HG02970 (cell line): ENCODE results near the gene DLG1.
"Not testable (repeated sequence)": the region's sequence is repeated elsewhere in the genome, so short reads cannot be mapped to it uniquely, and the experiment has no call there.

Source experiments
- ATAC-seq: cut with Tn5 transposase; IDR thresholded peaks from one replicate; pipeline ENCODE4 v1.9.1; 2021; ENCODE audit warnings: mild to moderate bottlenecking, moderate library complexity, moderate number of reproducible peaks; ENCODE audit not compliant: unreplicated experiment, low FRiP score

Gene DLG1

GRCh38 chr3:197040658-197041057, 257.8 kb downstream of the DLG1 start:
- ATAC-seq = no peak

- no peak for ATAC-seq
These were observed 259.5 kb downstream of the DLG1 start for GRCh38 chr3:197038679-197039462.

- ATAC-seq = no peak
These were observed 262.8 kb downstream of the DLG1 start for GRCh38 chr3:197035577-197035976.

DNA sequence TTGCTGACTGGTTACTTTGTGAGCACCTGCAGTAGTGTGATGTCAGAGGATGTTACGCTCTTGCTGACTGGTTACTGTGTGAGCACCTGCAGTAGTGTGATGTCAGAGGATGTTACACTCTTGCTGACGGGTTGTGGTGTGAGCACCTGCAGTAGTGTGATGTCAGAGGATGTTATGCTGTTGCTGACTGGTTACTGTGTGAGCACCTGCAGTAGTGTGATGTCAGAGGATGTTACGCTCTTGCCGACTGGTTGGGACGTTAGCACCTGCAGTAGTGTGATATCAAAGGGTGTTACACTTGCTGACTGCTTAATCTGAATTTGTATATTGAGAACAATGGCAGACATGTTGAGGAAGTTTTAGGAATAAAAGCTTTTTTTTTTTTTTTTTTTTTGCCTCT, 263.6 kb downstream of the DLG1 start:
- ATAC-seq = not testable (repeated sequence)

DNA sequence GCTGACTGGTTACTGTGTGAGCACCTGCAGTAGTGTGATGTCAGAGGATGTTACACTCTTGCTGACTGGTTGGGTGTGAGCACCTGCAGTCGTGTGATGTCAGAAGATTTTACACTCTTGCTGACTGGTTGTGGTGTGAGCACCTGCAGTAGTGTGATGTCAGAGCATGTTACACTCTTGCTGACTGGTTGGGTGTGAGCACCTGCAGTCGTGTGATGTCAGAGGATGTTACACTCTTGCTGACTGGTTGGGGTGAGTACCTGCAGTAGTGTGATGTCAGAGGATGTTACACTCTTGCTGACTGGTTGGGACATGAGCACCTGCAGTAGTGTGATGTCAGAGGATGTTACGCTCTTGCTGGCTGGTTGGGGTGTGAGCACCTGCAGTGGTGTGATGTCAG, 264.6 kb downstream of the DLG1 start:
- not testable (repeated sequence) for ATAC-seq

DNA sequence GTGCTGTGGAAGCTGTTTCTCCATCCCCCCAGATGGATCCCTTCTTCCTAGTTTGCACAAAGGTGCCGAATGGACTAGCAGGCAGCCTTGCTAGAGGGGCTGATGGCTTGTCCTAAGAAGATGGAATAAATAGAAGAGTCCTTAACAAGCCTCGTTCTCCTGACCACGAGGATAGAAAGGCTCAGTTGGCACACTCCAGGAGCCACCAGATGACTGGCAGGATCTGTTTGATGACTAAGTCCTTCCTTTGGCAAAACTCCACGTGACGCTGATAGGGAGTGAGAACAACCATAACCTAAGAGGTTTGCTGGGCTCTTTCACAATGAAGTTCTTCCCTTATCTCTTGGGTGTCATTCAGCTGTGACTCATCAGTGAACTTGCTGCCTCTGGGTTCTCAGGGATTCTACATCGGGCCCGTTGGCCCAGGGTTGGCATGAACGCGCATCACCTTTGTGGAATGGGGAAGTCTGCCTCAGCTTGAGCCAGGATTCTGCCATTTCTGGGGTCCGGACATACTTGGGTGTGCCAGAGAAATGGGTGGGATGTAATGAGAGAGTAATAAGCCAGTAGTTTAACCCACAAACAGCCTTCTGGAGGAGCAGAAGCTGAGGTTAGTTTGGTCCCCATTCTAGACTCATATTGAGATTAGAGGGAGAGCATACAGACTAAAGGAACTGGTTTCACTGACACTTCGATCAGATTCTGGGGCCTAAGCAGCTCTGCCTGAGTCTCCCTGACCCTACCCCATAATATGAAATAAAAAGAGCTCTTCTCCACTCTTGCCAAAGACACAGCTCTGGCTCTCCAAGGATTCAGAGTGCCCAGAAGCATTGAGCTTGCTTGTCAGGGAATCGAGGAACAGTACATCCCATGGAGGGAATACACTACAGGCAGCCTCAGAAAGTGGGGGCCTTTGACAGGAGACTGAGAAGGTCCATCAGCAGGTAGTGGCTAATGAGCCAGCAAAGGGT, 266.8 kb downstream of the DLG1 start:
- no peak for ATAC-seq

GRCh38 chr3:197030379-197031314, 267.8 kb downstream of the DLG1 start:
- no peak for ATAC-seq

DNA sequence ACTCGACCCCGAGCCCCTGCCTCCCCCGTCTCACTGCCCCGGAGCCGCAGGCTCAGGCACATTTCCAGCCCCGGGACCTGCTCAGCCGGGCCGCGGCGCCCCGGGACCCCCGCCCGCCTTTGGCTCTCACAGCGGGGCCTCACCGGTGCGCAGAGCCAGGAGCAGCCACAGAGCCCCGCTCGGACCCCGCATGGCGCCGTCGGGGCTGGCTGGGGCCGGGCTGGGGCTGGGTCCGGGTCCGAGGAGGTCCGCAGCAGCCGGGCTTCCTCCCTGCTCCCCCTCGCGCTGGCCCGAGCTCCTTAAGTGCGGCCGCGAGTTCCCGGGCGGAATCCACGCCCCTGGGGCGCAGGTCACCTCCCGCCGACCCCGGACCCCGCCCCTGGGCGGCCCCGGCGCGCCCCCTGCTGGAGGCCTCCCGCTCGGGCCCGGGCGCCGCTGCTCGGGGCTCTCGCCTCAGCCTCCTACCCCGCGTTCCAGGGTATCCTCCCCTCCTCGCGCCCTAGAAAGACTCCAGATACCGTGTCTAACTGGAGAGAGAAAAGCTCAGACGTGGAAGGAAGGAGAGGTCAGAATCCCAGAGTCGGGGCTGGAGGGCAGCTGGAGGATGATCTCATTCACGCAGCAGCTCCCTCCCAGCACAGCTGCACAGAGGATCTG, 268.8 kb downstream of the DLG1 start, which contains the start of gene MELTF:
MELTF (minus strand) TSS at position 307 of the 657 bp plus-strand sequence; CDS start at position 192, 115 bp downstream.
- no peak for ATAC-seq

- no peak for ATAC-seq
These were observed 269.5 kb downstream of the DLG1 start for GRCh38 chr3:197028728-197029510.

DNA sequence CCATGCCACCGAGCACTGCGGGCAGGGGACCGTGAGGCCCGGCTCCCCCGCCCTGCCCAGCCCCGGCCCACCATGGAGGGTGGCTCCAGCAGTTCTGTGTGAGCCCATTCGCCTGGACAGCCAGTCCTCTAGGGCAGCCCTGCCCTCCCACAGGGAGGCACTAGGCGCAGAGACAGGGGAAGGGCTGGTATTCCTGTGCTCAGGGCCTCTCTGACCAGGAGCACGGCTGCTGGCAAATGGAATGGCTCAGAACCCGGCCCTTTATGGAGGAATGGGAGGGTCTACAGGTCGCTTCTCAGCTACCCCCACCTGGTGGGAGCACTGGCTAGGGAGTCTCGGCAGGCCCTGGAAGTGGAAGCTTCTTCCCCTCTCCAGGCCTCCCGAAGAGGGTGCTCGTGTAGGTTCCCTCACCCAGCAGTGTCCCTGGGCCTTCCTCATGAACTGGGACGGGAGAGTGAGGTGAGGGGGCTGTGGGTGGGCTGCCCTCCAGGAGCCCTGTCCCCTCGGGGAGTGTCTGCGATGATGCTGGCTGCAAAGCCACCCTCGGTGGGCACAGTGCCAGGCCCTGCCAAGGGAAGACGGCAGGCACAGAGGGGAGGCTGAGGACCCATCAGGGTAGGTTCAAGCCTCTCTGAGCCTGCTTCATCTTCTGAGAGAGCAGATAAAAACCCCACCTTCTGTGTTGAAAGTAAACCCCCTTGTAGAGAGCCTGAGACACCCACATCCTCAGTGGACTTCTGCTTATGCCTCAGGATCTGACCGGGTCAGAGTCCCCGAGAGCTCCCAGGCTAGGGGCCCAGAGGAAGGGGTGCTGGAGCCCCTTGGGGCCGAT, 270.3 kb downstream of the DLG1 start:
- ATAC-seq = no peak

GRCh38 chr3:197027151-197027895, 271.1 kb downstream of the DLG1 start:
- no peak for ATAC-seq

DNA sequence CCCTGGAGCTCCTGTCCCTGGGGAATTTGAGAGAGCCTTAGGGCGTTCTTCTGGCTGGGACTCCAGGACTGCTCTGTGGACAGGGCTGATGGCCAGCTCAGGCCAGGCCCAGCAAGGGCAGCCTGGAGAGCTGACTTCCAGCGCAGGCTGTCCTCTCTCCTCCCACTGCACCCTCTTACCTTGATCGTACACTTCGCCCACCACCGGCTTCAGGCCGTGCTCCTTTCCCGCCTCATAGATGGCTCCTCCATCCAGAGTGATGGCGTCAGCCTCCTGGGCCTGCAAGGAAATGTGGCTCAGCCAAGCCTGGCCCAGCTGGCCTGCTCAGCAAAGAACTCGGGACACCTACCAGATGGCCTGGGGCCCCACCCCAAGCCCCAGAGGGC, 271.9 kb downstream of the DLG1 start:
- ATAC-seq = no peak

GRCh38 chr3:197025736-197026480, 272.5 kb downstream of the DLG1 start:
- ATAC-seq = no peak

- no peak for ATAC-seq
These were observed 273.3 kb downstream of the DLG1 start for GRCh38 chr3:197024881-197025735.

- ATAC-seq = no peak
These were observed 274.3 kb downstream of the DLG1 start for GRCh38 chr3:197023998-197024651.
